Muscle of leg (tissue), 11 donors: ENCODE results near the gene REEP1. TPM values are rescaled to one million over a fixed set of nuclear protein-coding genes. Genes with fewer than 3 reads are reported as not detected.

ENCODE experiments used
- DNase-seq: peaks from one replicate; pipeline ENCODE4 v3.0.0; 2013
- H3K27ac ChIP-seq: one replicate; pipeline ENCODE4 v1.5.1; 2013; ENCODE audit warnings: mild to moderate bottlenecking, low read length, control low read depth
- H3K27me3 ChIP-seq: one replicate; pipeline ENCODE4 v1.6.1; 2013; ENCODE audit warnings: low read length; ENCODE audit not compliant: control insufficient read depth, insufficient read depth
- H3K36me3 ChIP-seq: one replicate; pipeline ENCODE4 v1.6.1; 2013; ENCODE audit warnings: low read length; ENCODE audit not compliant: control insufficient read depth, insufficient read depth
- H3K4me1 ChIP-seq: one replicate; pipeline ENCODE4 v1.6.1; 2013; ENCODE audit warnings: low read length; ENCODE audit not compliant: control insufficient read depth, insufficient read depth
- H3K4me3 ChIP-seq: one replicate; pipeline ENCODE4 v1.5.1; 2013; ENCODE audit warnings: low read length, control low read depth
- H3K9me3 ChIP-seq: replicated peaks from 2 replicates; pipeline ENCODE4 v1.6.1; 2013; ENCODE audit warnings: low read depth, low read length; ENCODE audit not compliant: control insufficient read depth
- WGBS: methylation state at CpG from one replicate; pipeline ENCODE4 v1.1.5; 2013; ENCODE audit warnings: missing lambda C conversion rate; ENCODE audit not compliant: insufficient coverage; 5-methylcytosine and 5-hydroxymethylcytosine counted together
- polyA plus RNA-seq, 8 donors: library from polyadenylated mRNA; unstranded; fragments of 120-200 nt; gene quantifications; one replicate each; pipeline versions ENCODE4 v1.2.1 to v1.2.3, GENCODE V29; 2013; ENCODE audit warnings: inconsistent platforms in 1 of 8, low replicate concordance in 1 of 8; ENCODE audit not compliant: insufficient read length in 8 of 8, insufficient read depth in 1 of 8
- total RNA-seq: library from RNA; stranded (reverse); fragments of 120-200 nt; gene quantifications from one replicate; pipeline ENCODE4 v1.2.4, GENCODE V29; 2013

The REEP1 gene
- total and polyA plus RNA-seq, 9 donors = 41.0 to 104 (median 54.9) TPM

DNA sequence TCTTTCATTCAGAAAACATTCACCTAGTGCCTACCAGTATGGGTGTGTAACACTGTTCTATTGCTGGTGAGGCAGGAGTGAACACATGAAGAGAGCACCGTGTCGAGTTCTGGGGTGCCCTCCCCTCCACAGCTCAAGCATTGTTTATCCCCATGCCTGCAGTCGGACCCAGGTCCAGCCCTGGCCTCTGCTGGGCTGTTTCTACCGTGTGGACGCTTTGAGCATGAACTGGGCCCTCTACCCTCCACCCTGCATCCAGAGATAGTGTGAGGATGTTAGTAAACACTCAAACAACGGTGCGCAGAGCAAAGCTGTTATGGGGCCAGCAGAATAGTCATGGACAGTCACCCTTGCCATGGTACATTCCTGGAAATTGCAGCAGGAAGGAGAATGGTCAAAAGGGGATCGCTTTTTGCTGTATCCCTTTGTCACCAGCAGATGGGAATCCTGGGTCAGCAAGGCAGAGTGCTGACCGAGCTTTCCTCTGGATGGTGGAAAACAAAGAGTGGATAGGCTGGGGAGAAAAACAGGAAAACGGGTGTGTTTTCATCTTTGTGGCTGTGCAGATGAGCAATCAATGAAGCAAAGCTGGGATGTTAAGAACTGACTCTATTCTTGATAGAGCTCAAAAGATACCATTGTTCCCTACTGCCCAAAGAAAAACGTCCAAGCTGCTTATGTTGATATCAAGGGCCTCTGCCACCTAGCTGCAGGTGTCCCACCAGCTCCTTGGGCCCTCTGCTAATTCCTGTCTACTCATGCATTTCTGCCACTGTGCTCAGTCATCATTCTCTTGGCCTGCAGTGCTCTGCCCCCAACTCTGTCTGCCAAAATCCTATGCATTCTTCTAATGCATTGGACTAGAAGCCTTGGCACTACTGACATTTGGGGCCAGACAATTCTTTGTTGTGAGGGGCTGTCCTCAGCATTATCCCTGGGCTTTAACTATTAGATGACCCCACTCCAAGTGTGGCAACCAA is 38.7 kb downstream of the REEP1 start:
- peak; percentile 58 for DNase-seq
- Histone ChIP-seq H3K36me3 (peaks cover 2% of the 10 kb centered on the region), H3K27me3 (no peaks in the 10 kb centered on the region), H3K4me3 (no peak overlapping the region), H3K9me3 (no peaks in the 10 kb centered on the region), H3K27ac (no peak overlapping the region), H3K4me1 (peaks cover 43% of the 10 kb centered on the region)
- 51% methylated on average over 5 of the region's 11 CpGs for WGBS

GRCh38 chr2:86297382-86298147 is 39.9 kb downstream of the REEP1 start:
- Histone ChIP-seq H3K4me1 (peaks cover 40% of the 10 kb centered on the region), H3K27me3 (no peaks in the 10 kb centered on the region), H3K36me3 (peaks cover 2% of the 10 kb centered on the region), H3K9me3 (no peaks in the 10 kb centered on the region), H3K27ac (no peak overlapping the region), H3K4me3 (no peak overlapping the region)
- DNase-seq = no peak
- 67% methylated on average over 1 of the region's 5 CpGs for WGBS

- Histone ChIP-seq H3K27me3 (no peaks in the 10 kb centered on the region), H3K36me3 (peaks cover 2% of the 10 kb centered on the region), H3K9me3 (no peaks in the 10 kb centered on the region), H3K4me3 (no peak overlapping the region), H3K27ac (no peak overlapping the region), H3K4me1 (peaks cover 39% of the 10 kb centered on the region)
- 84% methylated on average over 6 of the region's 6 CpGs for whole genome bisulfite sequencing
- DNase-seq = no peak
These were observed 40.5 kb downstream of the REEP1 start for GRCh38 chr2:86296947-86297346.

DNA sequence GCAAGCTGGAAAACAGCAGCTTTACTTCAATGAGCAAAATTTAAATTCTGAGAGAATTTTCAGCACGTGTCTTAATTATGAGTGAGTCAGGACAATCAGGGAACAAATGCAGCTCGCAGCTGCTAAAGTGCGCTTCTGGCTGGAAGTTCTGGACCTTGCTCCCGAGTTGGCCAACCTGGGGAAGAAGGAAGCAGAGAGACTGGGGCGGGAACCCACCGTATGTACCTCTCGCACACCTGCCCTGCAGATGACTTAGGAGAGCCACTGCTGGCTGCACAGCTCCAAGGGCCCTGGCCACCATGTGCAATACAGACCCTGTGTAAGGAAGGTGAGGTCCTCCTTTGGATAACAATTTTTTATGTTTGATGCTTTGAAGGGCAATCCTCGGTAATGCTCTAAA is 42.4 kb downstream of the REEP1 start:
- no peak overlapping the region for H3K27ac ChIP-seq
- peaks cover 2% of the 10 kb centered on the region for H3K36me3 ChIP-seq
- WGBS = 77% methylated on average over 7 of the region's 8 CpGs
- H3K4me3 ChIP-seq = no peak overlapping the region
- no peaks in the 10 kb centered on the region for H3K9me3 ChIP-seq
- no peaks in the 10 kb centered on the region for H3K27me3 ChIP-seq
- peaks cover 37% of the 10 kb centered on the region for H3K4me1 ChIP-seq
- no peak for DNase-seq

DNA sequence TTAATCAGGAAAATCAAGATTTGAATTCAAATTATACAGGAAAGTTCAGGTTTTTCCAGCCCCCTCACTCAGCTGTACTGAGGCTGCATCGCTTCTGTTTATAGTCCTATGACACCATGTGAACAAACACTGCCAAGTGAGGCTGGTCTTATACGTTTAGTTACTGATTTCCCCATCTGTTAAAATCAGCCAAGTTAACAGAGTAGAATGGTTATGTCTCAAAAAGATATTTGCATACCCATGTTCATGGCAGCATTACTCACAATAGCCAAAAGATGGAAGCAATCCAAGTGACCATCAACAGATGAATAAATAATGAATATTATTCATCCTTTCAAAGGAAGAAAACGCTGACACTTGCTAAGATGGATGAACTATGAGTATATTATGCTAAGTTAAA is 43.8 kb downstream of the REEP1 start:
- no peaks in the 10 kb centered on the region for H3K27me3 ChIP-seq
- DNase-seq = no peak
- H3K36me3 ChIP-seq = peaks cover 2% of the 10 kb centered on the region
- no peak overlapping the region for H3K4me3 ChIP-seq
- H3K4me1 ChIP-seq = peaks cover 28% of the 10 kb centered on the region
- no peaks in the 10 kb centered on the region for H3K9me3 ChIP-seq
- H3K27ac ChIP-seq = no peak overlapping the region
- no CpG with 5 or more reads among the region's 3 CpGs for WGBS

- Histone ChIP-seq H3K4me1 (peaks cover 21% of the 10 kb centered on the region), H3K27ac (no peak overlapping the region), H3K36me3 (peaks cover 2% of the 10 kb centered on the region), H3K9me3 (no peaks in the 10 kb centered on the region), H3K27me3 (no peaks in the 10 kb centered on the region), H3K4me3 (no peak overlapping the region)
- DNase-seq = no peak
- 83% methylated on average over 5 of the region's 7 CpGs for WGBS
These were observed 44.6 kb downstream of the REEP1 start for GRCh38 chr2:86292571-86293515.

DNA sequence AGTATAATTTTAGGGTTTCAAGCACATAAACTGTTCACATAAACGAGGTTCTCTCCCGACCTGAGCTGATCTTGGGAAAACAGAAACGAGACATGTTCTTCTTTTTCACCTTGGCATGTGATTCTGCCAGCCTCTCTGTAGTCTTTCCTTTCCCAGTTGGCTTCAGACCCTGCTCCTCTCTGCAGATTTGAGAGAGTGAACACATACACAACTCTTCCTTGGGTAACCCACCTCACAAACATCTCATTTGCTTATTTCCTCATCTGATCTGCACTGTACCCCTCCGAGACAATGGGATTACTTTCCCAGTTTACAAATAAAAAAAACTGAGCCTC is 46.1 kb downstream of the REEP1 start:
- Histone ChIP-seq H3K27ac (peak overlapping the region; percentile 60), H3K9me3 (no peaks in the 10 kb centered on the region), H3K27me3 (no peaks in the 10 kb centered on the region), H3K36me3 (no peaks in the 10 kb centered on the region), H3K4me1 (peaks cover 22% of the 10 kb centered on the region), H3K4me3 (no peak overlapping the region)
- WGBS = 36% methylated on average over 3 of the region's 4 CpGs
- no peak for DNase-seq

- DNase-seq = peak; percentile 63
- H3K27me3 ChIP-seq = no peaks in the 10 kb centered on the region
- no peaks in the 10 kb centered on the region for H3K9me3 ChIP-seq
- 53% methylated on average over 3 of the region's 5 CpGs for WGBS
- H3K27ac ChIP-seq = peak overlapping the region; percentile 60
- no peaks in the 10 kb centered on the region for H3K36me3 ChIP-seq
- H3K4me1 ChIP-seq = peaks cover 22% of the 10 kb centered on the region
- no peak overlapping the region for H3K4me3 ChIP-seq
These were observed 46.7 kb downstream of the REEP1 start for GRCh38 chr2:86290596-86291327.

- no peaks in the 10 kb centered on the region for H3K9me3 ChIP-seq
- peaks cover 41% of the 10 kb centered on the region for H3K4me1 ChIP-seq
- no peaks in the 10 kb centered on the region for H3K36me3 ChIP-seq
- H3K4me3 ChIP-seq = no peak overlapping the region
- no peaks in the 10 kb centered on the region for H3K27me3 ChIP-seq
- DNase-seq = no peak
- no peak overlapping the region for H3K27ac ChIP-seq
- WGBS = 76% methylated on average over 2 of the region's 3 CpGs
These were observed 50.9 kb downstream of the REEP1 start for GRCh38 chr2:86286516-86286915.
